HG03097 (cell line): ENCODE measurements around the gene B4GALT1.
"Not testable (repeated sequence)": the region's sequence is repeated elsewhere in the genome, so short reads cannot be mapped to it uniquely, and the experiment has no call there.

ENCODE experiments used
- ATAC-seq: cut with Tn5 transposase; IDR thresholded peaks from one replicate; pipeline ENCODE4 v1.9.1; 2021; ENCODE audit not compliant: unreplicated experiment, low FRiP score

The B4GALT1 gene

GRCh38 chr9:33185858-33186257 is 18.7 kb upstream of the B4GALT1 start:
- no peak for ATAC-seq

DNA sequence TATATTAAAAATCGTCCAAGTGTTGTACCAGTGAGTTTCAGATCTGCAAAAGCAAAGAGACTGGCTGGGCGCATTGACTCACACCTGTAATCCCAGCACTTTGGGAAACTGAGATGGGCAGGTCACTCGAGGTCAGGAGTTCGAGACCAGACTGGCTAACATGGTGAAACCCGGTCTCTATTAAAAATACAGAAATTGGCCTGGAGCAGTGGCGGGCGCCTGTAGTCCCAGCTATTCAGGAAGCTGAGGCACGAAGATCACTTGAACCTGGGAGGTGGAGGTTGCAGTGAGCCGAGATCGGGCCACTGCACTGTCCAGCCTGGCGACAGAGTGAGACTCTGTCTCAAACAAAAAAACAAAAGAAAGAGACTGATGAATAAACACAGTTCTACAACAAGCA is 18.3 kb upstream of the B4GALT1 start:
- ATAC-seq: no peak

DNA sequence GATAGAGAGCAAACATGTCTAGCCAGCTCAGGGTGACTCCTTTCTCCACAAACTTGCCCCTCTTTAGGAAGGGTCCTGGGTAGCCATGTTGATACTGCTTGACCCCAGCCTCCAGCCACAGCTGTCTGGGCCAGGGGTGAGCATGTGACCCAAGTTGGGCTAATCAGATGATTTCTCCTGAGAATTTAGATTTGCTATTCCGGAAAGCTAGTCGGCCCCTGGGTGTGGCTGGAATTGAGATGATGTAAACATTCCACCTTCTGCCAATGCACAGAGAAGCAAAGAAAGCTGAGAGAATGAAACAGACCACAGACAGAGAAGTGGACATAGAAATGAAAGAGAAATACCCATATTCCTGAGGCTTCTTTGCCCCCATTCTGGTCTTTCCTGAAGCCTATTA is 17.8 kb upstream of the B4GALT1 start:
- no peak for ATAC-seq

DNA sequence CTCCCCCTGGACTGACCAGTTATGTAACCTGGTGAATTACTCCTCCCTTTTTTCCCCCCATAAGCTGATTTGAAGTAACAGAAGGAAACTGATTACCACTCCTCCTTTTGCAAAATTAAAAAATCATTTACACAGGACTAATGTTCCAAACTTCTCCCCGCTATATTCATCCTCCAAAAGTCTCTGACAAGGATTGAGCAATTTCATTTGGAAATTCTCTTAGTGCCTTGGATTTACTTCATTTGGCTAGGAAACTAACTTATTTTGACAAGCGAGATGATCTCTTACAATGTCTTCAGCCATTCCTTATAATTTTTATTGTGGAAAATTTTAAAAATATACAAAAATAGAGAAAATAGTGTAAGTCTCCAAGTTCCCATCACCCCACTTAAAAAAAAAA is 15.4 kb upstream of the B4GALT1 start:
- ATAC-seq: no peak

GRCh38 chr9:33180526-33181184 is 13.5 kb upstream of the B4GALT1 start:
- ATAC-seq: no peak

DNA sequence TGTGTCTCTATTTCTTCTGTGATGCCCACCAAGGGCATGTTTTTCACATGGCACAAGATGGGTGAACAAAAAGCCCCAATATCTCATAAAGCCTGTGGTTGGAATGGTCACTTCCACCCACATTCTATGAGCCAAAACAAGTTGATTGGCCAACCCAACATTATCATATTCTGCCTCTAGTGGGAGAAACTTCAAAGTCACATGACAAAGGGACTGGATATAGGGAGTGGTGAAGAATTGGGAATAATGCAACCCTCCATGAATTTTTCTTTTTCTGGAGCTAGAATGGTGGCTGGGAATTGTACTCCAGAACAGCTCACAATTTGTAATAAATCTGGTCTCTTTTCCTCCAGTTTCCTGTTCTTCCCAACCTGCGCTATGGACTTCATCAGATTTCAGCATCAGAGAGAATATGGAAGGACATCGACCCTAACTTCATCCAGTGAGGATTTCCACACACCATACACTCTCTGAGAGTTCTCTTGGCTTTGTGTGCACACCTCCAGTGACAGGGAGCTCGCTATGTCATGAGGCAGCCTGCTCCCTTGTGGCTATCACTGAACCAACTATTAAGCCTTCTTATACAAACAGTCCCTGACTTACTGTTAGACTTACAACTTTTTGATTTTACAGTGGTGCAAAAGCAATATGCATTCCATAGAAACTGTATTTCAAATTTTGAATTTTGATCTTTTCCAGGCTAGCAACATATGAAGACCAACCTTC is 12.0 kb upstream of the B4GALT1 start:
- ATAC-seq: no peak

DNA sequence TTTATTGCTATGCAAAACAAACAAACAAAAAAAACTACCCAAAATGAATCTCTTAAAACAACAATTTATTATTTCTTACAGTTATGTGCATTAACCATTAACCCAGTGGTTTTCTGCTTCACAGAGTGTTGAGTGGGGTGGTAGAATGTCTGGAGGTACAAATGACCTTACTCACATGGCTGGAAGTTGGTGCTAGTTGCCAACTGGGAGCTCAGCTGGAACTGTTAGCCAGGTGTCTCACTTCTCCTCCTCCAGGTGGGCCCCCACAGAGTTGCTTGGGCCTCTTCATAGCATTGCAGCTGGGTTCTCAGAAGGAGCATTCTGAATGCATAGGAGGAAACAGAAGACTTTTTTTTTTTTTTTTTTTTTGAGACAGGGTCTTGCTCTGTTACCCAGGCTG is 10.5 kb upstream of the B4GALT1 start:
- ATAC-seq: peak; percentile 80

- ATAC-seq: no peak
These were observed 9.9 kb upstream of the B4GALT1 start for GRCh38 chr9:33177086-33177485.

DNA sequence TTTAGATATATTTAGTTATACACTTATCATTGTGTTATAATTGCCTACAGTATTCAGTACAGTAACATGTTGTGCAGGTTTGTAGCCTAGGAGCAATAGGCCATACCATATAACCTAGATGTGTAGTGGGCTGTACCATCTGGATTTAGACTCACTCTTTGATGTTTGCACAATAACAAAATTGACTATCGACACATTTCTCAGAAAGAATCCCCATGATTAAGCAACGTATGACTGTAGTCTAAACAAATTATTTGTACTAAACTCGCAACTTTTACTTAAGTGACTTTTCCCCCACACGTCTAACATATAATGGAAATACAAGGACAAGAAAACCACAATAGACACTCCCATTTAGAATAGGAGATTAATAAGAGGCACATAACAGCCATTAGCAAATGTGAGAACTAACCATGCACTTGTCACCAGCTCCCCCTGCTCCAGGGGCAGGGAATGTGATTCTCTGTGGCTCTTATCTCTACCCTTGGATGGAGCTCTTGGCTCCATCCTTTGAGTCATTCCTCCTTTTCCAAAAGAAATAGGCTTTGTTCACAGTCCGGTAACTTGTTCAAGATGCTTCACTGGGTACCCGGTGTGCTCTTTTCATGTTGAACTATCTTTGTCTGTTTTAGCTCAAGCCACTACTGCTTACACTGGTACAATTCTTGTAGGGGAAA is 8.7 kb upstream of the B4GALT1 start:
- ATAC-seq: no peak

DNA sequence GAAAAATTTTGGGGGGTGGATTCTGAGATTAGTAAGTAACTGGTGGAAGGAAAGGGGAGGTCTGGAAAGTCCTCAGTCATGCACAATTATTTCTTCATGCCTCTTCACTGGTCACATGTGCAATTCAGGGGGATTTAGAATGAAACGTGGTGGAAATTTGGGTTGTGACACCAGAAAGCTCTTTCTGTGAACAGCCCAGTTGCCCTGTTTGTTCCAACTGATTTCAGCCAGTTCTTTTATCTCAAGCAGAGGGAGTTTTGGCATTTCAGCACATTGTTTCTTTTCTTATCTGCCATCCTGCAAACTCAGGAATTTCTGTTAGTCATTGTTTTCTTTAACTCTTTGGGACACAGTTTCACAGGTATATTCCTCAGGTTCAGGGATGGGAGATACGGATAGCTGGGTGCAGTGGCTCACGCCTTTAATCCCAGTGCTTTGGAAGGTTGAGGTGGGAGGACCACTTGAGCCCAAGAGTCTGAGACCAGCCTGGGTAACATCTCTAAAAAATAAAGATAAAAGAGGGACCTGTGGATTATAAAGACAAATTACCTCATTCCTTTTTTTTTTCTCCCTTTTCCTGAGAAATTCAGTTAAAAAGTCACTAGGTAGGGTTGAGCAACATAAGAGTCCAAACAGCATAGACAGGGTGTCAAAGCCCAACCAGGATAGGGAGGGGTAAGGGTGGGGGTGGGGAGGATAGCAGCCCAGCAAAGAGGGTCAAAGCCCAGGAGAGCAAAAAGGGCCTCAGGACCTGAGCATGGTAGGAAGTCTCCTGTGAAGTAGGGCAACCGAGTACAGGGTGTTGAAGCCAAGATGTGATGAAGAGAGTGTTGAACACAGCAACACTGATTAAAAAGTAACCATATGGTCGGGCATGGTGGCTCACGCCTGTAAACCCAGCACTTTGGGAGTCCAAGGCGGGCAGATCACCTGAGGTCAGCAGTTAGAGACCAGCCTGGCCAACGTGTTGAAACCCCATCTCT is 5.4 kb upstream of the B4GALT1 start:
- no peak for ATAC-seq

GRCh38 chr9:33170464-33171415 is 3.6 kb upstream of the B4GALT1 start:
- no peak for ATAC-seq

DNA sequence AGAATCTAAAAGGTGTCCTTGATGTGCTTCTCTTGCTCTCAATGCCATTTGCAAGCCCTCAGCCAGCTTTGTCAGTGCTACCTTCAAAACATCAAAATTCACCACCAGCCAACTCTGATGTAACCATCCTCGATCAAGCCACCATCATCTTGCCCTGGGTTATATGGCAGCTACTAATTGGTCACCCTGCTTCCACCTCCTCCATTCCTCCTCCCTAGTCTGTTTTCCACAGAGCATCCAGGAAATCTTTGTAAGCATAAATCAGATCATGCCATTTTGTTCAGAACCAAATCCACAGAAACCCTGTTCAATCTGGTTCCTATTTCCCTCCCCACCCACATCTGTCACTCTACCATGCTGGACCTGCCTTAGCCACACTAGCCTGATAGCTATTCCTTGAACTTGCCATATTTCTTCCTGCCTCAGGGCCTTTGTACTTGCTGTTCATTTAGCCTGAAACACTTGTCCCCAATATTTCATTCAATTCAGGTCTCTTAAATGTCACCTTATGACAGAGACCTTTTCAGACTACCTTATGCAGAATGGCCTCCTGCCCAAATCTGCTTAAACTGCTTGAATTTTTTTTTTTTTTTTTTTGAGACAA is 1.9 kb upstream of the B4GALT1 start:
- no peak for ATAC-seq

DNA sequence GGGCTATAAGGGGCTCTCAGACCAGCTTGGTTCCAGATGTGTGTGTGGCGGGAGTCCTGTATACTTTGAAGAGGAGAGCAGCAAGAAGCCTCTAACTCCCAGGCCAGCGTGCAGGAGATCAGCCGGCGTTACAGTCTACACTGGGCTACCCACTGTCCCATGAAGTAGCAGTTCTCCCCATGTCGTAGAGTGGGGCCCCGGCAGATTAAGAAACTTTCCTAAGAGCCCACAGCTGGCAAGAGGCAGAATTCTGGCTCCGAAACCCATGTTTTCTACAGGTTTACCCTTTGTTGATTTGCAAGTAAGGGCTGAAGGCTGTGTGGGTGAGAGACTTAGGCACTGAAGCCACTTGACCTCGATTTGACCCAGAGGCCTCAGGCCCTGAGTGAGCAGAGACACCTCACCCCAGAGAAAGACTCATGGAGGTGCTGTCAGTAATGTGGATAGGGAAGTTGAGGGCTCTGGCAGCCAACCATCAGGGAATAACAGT is 881 bp upstream of the B4GALT1 start:
- ATAC-seq: peak; percentile 0

GRCh38 chr9:33166231-33167083 is 679 bp downstream of the B4GALT1 start:
- peak; percentile 1 for ATAC-seq

GRCh38 chr9:33165263-33166151 is 1.6 kb downstream of the B4GALT1 start:
- no peak for ATAC-seq

- ATAC-seq: not testable (repeated sequence)
These were observed 2.2 kb downstream of the B4GALT1 start for GRCh38 chr9:33164921-33165262.

DNA sequence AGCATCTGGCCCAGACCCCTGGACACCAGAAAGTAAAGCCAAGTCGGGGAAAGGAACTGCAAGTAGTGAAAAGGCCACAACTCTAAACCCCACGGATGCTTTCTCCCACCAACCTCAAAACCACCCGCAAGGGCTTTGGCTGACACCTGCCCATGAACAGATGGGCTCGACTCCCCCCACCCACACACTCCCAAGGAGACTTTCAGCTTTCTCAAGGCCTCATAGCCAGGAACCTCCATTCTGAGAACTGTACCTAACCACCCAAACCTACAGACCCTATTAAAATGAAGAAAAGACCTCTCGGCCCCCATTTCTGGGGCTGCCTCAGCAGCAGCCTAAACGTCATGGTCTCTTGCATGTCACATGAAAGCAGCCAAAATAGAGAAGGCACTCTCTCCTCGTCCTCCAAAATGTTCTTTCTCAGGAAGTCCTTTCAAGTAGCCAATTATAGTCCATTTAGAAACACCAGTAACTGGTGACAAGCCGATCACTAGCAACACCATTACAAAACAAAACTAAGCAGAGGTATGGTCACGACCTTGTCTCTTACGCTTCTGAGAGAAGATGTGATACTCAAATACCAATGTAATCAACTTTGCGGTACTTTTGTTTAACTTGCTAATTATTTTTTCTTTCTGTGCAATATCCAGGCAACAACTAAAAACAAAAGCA is 2.9 kb downstream of the B4GALT1 start:
- no peak for ATAC-seq
